HepG2 (cell line): ENCODE measurements around the gene CNGA1.

Experiments used
- NBN ChIP-seq: fragments of 450-650 bp; conservative IDR thresholded peaks from 2 replicates; pipeline ENCODE4 v1.6.1; 2017
- NFE2L2 ChIP-seq: fragments of 150-350 bp; IDR thresholded peaks from 2 replicates; pipeline ENCODE4 v1.6.1; 2014; ENCODE audit warnings: low read length
- POLR2AphosphoS5 ChIP-seq: IDR thresholded peaks from 2 replicates; pipeline ENCODE4 v1.6.1; 2012; ENCODE audit warnings: low read depth, low read length
- REL ChIP-seq: sonication (generic); formaldehyde crosslinking; conservative IDR thresholded peaks from 2 replicates; pipeline ENCODE4 v1.8.0; 2022; ENCODE audit warnings: mild to moderate bottlenecking, missing genetic modification reagents, moderate library complexity
- RXRA ChIP-seq: sonication (generic); formaldehyde crosslinking; IDR thresholded peaks from 2 replicates; pipeline ENCODE4 v1.5.1; 2020; ENCODE audit warnings: missing genetic modification reagents
- SRY ChIP-seq: sonication (generic); formaldehyde crosslinking; IDR thresholded peaks from 2 replicates; pipeline ENCODE4 v1.8.0; 2022; ENCODE audit warnings: mild to moderate bottlenecking, missing genetic modification reagents
- TBL1XR1 ChIP-seq: fragments of 150-350 bp; IDR thresholded peaks from 2 replicates; pipeline ENCODE4 v1.6.1; 2014; ENCODE audit warnings: borderline replicate concordance, low read length; ENCODE audit not compliant: partially characterized antibody
- ZNF451 ChIP-seq: sonication (generic); formaldehyde crosslinking; IDR thresholded peaks from 2 replicates; pipeline ENCODE4 v1.5.0; 2020; ENCODE audit warnings: mild to moderate bottlenecking, missing genetic modification reagents
- ZZZ3 ChIP-seq: sonication (generic); formaldehyde crosslinking; IDR thresholded peaks from 2 replicates; pipeline ENCODE4 v1.4.0; 2020; ENCODE audit warnings: missing genetic modification reagents, mild to moderate bottlenecking, borderline replicate concordance
- TF ChIP-seq, protein P1 (sequence below): sonication (generic); formaldehyde crosslinking; IDR thresholded peaks from 2 replicates; pipeline ENCODE4 v1.5.0; 2020; ENCODE audit warnings: mild to moderate bottlenecking, missing genetic modification reagents, moderate library complexity
- TF ChIP-seq, protein P2 (sequence below): sonication (generic); formaldehyde crosslinking; IDR thresholded peaks from 2 replicates; pipeline ENCODE4 v1.4.0; 2020; ENCODE audit warnings: missing genetic modification reagents
- TF ChIP-seq, protein P3 (sequence below): sonication (generic); formaldehyde crosslinking; IDR thresholded peaks from 2 replicates; pipeline ENCODE4 v1.8.0; 2022; ENCODE audit warnings: mild to moderate bottlenecking, missing genetic modification reagents; ENCODE audit not compliant: insufficient replicate concordance
- TF ChIP-seq, protein P4 (sequence below): sonication (generic); formaldehyde crosslinking; IDR thresholded peaks from 2 replicates; pipeline ENCODE4 v1.5.0; 2020; ENCODE audit warnings: missing genetic modification reagents, mild to moderate bottlenecking, borderline replicate concordance
- TF ChIP-seq, protein P5 (sequence below): sonication (generic); formaldehyde crosslinking; IDR thresholded peaks from 2 replicates; pipeline ENCODE4 v1.5.0; 2020; ENCODE audit warnings: mild to moderate bottlenecking, missing genetic modification reagents

DNA sequence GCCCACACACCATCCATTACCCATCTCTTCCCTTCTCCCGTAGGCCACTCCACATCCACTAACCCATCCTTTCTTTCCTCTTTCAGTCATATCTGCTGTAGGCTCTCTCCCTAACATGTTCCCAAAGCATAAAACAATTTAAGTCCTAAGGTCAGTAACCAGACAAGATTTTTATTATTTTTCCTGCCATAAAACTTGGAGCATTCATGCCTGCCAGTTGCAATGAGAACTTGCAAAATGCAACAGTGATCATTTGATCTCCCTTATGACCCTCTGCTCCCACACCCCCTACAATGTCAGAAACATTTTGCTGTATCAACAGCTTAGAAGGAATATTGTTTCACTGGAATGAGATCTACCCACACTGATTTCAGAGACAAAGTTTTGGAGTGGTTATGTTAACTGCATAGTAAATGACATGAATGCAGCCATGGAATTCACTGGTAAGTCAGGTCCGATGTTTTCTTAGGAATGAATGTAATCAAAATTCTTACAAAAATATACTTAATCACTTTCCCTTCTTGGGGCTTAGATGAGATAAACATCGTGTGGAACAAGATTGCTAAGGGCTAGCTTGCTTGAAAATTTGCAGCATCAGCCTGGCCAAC, 5.8 kb upstream of the CNGA1 start:
- TF ChIP-seq NFE2L2 (no peak), ZZZ3 (CRISPR knock-in tag) (no peak), NBN (no peak), ZNF451 (CRISPR knock-in tag) (no peak), TBL1XR1 (no peak), REL (CRISPR knock-in tag) (no peak), POLR2AphosphoS5 (no peak), SRY (CRISPR knock-in tag) (no peak), RXRA (CRISPR knock-in tag) (no peak)
- TF ChIP-seq, protein P1, sequence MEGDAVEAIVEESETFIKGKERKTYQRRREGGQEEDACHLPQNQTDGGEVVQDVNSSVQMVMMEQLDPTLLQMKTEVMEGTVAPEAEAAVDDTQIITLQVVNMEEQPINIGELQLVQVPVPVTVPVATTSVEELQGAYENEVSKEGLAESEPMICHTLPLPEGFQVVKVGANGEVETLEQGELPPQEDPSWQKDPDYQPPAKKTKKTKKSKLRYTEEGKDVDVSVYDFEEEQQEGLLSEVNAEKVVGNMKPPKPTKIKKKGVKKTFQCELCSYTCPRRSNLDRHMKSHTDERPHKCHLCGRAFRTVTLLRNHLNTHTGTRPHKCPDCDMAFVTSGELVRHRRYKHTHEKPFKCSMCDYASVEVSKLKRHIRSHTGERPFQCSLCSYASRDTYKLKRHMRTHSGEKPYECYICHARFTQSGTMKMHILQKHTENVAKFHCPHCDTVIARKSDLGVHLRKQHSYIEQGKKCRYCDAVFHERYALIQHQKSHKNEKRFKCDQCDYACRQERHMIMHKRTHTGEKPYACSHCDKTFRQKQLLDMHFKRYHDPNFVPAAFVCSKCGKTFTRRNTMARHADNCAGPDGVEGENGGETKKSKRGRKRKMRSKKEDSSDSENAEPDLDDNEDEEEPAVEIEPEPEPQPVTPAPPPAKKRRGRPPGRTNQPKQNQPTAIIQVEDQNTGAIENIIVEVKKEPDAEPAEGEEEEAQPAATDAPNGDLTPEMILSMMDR (CRISPR knock-in tag), result no peak
- TF ChIP-seq, protein P2, sequence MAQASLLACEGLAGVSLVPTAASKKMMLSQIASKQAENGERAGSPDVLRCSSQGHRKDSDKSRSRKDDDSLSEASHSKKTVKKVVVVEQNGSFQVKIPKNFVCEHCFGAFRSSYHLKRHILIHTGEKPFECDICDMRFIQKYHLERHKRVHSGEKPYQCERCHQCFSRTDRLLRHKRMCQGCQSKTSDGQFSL, result no peak
- TF ChIP-seq, protein P3, sequence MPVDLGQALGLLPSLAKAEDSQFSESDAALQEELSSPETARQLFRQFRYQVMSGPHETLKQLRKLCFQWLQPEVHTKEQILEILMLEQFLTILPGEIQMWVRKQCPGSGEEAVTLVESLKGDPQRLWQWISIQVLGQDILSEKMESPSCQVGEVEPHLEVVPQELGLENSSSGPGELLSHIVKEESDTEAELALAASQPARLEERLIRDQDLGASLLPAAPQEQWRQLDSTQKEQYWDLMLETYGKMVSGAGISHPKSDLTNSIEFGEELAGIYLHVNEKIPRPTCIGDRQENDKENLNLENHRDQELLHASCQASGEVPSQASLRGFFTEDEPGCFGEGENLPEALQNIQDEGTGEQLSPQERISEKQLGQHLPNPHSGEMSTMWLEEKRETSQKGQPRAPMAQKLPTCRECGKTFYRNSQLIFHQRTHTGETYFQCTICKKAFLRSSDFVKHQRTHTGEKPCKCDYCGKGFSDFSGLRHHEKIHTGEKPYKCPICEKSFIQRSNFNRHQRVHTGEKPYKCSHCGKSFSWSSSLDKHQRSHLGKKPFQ (CRISPR knock-in tag), result no peak
- TF ChIP-seq, protein P4, sequence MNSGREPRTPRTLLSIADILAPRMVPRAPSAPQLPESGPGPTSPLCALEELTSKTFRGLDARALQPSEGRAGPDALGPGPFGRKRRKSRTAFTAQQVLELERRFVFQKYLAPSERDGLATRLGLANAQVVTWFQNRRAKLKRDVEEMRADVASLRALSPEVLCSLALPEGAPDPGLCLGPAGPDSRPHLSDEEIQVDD, result no peak
- TF ChIP-seq, protein P5, sequence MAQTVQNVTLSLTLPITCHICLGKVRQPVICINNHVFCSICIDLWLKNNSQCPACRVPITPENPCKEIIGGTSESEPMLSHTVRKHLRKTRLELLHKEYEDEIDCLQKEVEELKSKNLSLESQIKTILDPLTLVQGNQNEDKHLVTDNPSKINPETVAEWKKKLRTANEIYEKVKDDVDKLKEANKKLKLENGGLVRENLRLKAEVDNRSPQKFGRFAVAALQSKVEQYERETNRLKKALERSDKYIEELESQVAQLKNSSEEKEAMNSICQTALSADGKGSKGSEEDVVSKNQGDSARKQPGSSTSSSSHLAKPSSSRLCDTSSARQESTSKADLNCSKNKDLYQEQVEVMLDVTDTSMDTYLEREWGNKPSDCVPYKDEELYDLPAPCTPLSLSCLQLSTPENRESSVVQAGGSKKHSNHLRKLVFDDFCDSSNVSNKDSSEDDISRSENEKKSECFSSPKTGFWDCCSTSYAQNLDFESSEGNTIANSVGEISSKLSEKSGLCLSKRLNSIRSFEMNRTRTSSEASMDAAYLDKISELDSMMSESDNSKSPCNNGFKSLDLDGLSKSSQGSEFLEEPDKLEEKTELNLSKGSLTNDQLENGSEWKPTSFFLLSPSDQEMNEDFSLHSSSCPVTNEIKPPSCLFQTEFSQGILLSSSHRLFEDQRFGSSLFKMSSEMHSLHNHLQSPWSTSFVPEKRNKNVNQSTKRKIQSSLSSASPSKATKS (CRISPR knock-in tag), result no peak
